ENCODE results near the gene MPV17. TPM values are rescaled to one million over a fixed set of nuclear protein-coding genes. Genes with fewer than 3 reads are reported as not detected.
A peak's percentile ranks its signal among the peaks of the same experiment; 100 is the strongest.

MPV17 gene
- total and polyA plus RNA-seq, 8 donors = 24.8 to 71.8 (median 35.1) TPM

DNA sequence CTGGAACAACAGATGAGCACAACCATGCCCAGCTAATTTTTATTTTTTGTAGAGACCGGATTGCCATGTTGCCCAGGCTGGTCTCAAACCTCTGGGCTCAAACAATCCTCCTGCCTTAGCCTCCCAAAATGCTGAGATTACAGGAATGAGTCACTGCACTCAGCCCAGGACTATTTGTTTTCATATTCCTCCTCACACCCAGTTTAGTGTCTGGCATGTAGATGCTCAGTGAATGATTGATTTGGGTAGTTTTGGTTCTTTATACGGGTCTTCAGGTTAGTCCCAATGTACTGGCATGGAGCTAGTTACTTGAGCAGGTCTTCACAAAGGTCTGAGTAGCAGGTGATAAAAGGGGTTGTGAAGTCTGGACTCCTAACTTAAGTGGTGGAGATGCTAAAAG, 41.0 kb upstream of the MPV17 start:
- Histone ChIP-seq H3K27ac (no peak overlapping the region), H3K4me1 (peaks cover 5 to 6% (median 6%) of the 10 kb centered on the region in 3 donors), H3K36me3 (peaks cover 0 to 44% (median 25%) of the 10 kb centered on the region in 3 donors), H3K4me3 (no peak overlapping the region), H3K27me3 (no peaks in the 10 kb centered on the region), H3K9me3 (no peaks in the 10 kb centered on the region)
- intact Hi-C loops (cut with DNase I) = no loop called here
- WGBS, 2 donors = 78 to 82% methylated on average over 2 of the region's 2 CpGs
- DNase-seq (no peak), FAIRE-seq (no peak), ATAC-seq (no peak)
- no peak for TF ChIP-seq CTCF (IDR thresholded peaks at IDR 0.05)

DNA sequence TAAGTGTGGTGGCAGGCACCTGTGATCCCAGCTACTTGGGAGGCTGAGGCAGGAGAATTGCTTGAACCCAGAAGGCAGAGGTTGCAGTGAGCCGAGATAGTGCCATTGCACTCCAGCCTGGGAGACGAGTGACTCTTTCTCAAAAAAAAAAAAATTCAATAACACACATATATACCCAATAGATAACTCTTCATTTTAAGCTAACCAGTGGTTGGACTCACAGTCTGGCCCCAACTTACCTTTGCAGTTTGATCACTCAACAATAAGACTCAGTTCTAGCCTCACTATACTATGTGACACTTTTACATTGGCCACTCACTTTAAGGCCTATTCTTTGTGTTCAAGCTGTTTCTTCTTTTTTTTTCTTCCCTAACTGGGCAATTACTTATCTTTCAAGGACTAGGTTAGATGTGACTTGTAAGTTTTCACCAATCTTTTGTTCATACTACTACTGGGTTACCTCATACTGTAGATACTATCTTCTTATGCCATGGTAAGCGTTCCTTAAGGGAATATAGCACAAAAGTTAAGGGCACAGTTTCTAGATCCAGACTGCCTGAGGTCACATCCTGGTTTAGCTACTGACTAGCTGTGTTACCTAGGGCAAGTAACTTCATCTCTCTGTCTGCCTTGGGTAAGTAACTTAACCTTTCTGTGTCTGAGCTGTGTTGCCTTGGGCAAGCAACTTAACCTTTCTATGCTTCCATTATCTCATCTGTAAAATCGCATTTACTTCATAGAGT, 40.0 kb upstream of the MPV17 start:
- intact Hi-C loops (cut with DNase I) = no loop called here
- Histone ChIP-seq H3K4me3 (no peak overlapping the region), H3K9me3 (no peaks in the 10 kb centered on the region), H3K36me3 (peaks cover 0 to 42% (median 23%) of the 10 kb centered on the region in 3 donors), H3K4me1 (peaks cover 2 to 6% (median 6%) of the 10 kb centered on the region in 3 donors), H3K27me3 (no peaks in the 10 kb centered on the region), H3K27ac (no peak overlapping the region)
- FAIRE-seq = no peak
- WGBS, 2 donors = 84 to 88% methylated on average over 4 of the region's 4 CpGs
- TF ChIP-seq CTCF (IDR thresholded peaks at IDR 0.05) = no peak
- no peak for DNase-seq
- peak in 1 of 4 donors; percentile 4 for ATAC-seq

DNA sequence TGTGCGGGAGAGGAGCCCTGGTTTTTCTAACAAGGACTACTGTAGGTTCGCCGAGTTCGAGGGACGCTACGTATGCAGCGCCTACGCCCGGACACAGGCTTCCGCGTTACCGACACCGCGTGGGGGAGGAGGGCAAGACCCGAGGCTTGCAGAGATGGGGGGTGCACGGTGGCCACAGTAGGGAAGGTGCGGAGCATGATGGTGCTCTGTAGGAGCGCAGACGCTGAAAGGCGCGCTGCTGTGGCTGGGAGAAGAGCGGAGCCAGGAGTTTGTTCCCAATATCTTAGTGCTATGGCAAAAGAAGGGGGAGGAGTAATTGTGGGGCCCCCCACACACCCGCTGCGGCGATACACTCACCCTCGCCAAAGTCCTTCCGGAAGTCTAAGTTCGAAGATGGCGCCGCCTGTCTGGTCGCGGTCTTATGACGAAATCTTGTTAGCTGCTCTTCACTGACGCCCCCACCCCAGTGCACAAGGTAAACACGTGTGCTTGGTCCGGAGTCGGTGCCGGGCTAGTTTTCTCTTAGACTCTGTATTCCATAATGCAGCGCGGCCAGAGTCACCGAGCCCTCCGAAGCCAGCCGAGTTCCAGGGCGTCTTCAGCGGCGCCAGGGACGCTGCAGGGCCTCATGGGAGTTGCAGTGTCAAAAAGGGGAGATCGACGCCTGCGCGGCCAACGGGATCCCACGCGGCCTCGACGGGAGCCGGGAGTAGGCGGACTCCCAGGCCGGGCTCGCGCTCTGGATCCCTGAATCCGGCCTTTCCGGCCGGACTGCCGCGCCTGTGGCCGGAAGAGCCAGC, 33.7 kb upstream of the MPV17 start, which contains the start of gene GTF3C2:
Gene GTF3C2, minus strand, starts transcription at position 383 of the 800 bp plus-strand sequence. CDS start 13,210 bp downstream, outside the sequence.
- no peaks in the 10 kb centered on the region for H3K27me3 ChIP-seq
- FAIRE-seq (no peak), DNase-seq (peak; percentile 93 to 98 (median 95)), ATAC-seq (peak; percentile 93 to 98 (median 96))
- no peak for TF ChIP-seq CTCF (IDR thresholded peaks at IDR 0.05)
- no peaks in the 10 kb centered on the region for H3K9me3 ChIP-seq
- H3K4me1 ChIP-seq = peaks cover 4 to 29% (median 23%) of the 10 kb centered on the region in 3 donors
- peak within 1 kb of the TSS; percentile 47 to 91 (median 74) for H3K4me3 ChIP-seq
- H3K36me3 ChIP-seq = no peaks in the 10 kb centered on the region
- H3K27ac ChIP-seq = peak within 1 kb of the TSS; percentile 74 to 90 (median 86)
- 0% methylated on average over 67 of the region's 67 CpGs for WGBS, 2 donors
- intact Hi-C loops (cut with DNase I) = no loop called here

- intact Hi-C loops (cut with DNase I) = no loop called here
- ATAC-seq = peak; percentile 13 to 39 (median 23)
- Histone ChIP-seq H3K27ac (peak overlapping the region; percentile 74 to 90 (median 86)), H3K36me3 (no peaks in the 10 kb centered on the region), H3K27me3 (no peaks in the 10 kb centered on the region), H3K9me3 (no peaks in the 10 kb centered on the region), H3K4me1 (peaks cover 4 to 29% (median 23%) of the 10 kb centered on the region in 3 donors), H3K4me3 (peak overlapping the region; percentile 47 to 91 (median 74))
- FAIRE-seq = no peak
- 0% methylated on average over 12 of the region's 12 CpGs for WGBS, 2 donors
- DNase-seq = peak in 5 of 6 donors; percentile 32 to 64 (median 50)
- no peak for TF ChIP-seq CTCF (IDR thresholded peaks at IDR 0.05)
These were observed 33.1 kb upstream of the MPV17 start for GRCh38 chr2:27356056-27356381.

Data from pancreas (tissue), 10 donors.